ENCODE data around the gene CEP85. TPM values are rescaled to one million over a fixed set of nuclear protein-coding genes. Genes with fewer than 3 reads are reported as not detected.

Gene CEP85
- total RNA-seq, 1 experiment from 2014 or later: 42.5 TPM

DNA sequence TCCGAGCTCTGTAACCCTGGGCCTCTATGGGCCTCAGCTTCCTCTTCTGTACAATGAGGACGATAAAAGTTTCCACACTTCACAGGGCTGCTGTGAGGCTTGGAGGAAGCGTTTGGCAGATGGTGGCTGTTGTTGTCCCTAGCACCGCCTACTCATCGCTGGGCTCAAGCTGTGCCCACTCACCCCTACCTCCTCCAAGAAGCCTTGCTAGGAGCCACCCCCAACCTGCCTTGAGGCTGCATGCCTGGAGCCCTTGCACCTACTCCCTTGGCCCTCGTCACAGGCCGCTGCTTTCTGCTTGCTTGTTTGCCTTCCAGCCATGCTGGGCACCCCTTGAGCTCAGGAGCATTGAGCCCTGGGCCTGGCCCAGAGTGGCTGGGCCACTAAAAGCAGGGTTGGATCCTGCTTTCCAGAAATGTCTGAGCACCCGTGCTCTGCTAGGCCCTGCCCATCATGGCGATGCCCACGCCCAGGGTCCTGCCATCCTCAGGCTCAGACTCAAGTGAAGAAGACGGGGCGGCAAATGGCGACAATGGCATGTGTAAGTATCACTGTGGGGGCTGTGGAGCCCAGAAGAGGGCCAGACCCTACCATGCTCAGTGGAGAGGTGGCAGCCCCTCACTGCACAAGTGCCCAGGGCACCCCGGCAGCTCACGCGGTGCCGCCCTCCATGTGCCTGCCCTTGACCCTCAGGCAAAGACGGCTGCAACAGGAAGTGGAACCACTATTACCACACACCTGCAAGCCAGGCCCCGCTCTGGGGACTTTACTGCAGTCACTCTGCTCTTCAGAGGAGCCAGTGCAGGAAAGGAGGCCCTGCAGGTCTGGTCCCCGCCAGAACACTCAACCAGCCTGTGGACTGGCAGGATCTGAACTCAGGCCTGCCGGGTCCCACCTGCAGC lies 55.4 kb downstream of the CEP85 start:
- H3K27ac ChIP-seq: no peak overlapping the region
- H3K4me1 ChIP-seq (replicated peaks; ENCODE audit: insufficient read depth): peaks cover 3% of the 10 kb centered on the region
- no peak for TF ChIP-seq EZH2 (IDR thresholded peaks at IDR 0.05; ENCODE audit: low read depth)
- TF ChIP-seq CTCF (conservative IDR thresholded peaks at IDR 0.05): no peak
- intact Hi-C loops (cut with micrococcal nuclease; ENCODE audit: unreplicated experiment): no loop called here
- no peaks in the 10 kb centered on the region for H3K9me2 ChIP-seq (ENCODE audit: insufficient read depth)
- H3K79me2 ChIP-seq (ENCODE audit: low read depth): no peaks in the 10 kb centered on the region
- H4K20me1 ChIP-seq (ENCODE audit: insufficient read depth): no peaks in the 10 kb centered on the region
- ChIA-PET CTCF (no interaction called here), POLR2A (ENCODE audit: unreplicated experiment) (no interaction called here)
- H3K4me3 ChIP-seq: no peak overlapping the region
- H2AFZ ChIP-seq: no peak overlapping the region
- H3K4me2 ChIP-seq: no peak overlapping the region
- H3F3A ChIP-seq (ENCODE audit: insufficient read depth, low read depth): no peaks in the 10 kb centered on the region; the same call in 1 of the 2 replicates
- no peaks in the 10 kb centered on the region for H3K27me3 ChIP-seq (ENCODE audit: insufficient read depth, low read depth)
- no peak for DNase-seq
- no TSS peak for BruUV-seq (replicated peaks)
- H3K36me3 ChIP-seq (ENCODE audit: low read depth): no peaks in the 10 kb centered on the region
- H3K9me3 ChIP-seq (ENCODE audit: insufficient read depth, low read depth): no peaks in the 10 kb centered on the region

- Histone ChIP-seq H3K9me2 (ENCODE audit: insufficient read depth) (no peaks in the 10 kb centered on the region), H3F3A (ENCODE audit: insufficient read depth, low read depth) (no peaks in the 10 kb centered on the region; the same call in 1 of the 2 replicates), H3K4me1 (replicated peaks; ENCODE audit: insufficient read depth) (no peaks in the 10 kb centered on the region), H3K27ac (no peak overlapping the region), H4K20me1 (ENCODE audit: insufficient read depth) (no peaks in the 10 kb centered on the region), H3K79me2 (ENCODE audit: low read depth) (no peaks in the 10 kb centered on the region), H3K27me3 (ENCODE audit: insufficient read depth, low read depth) (no peaks in the 10 kb centered on the region), H3K4me3 (no peak overlapping the region), H2AFZ (no peak overlapping the region), H3K9me3 (ENCODE audit: insufficient read depth, low read depth) (no peaks in the 10 kb centered on the region), H3K4me2 (no peak overlapping the region), H3K36me3 (ENCODE audit: low read depth) (no peaks in the 10 kb centered on the region)
- DNase-seq: no peak
- POLR2A ChIA-PET (ENCODE audit: unreplicated experiment): no interaction called here
- CTCF ChIA-PET: interaction anchor here (0.6 kb wide), 1 partner anchor 15 kb away, joined by 3 read pairs; no protein-coding TSS in a partner anchor
- intact Hi-C loops (cut with micrococcal nuclease; ENCODE audit: unreplicated experiment): no loop called here
- TF ChIP-seq CTCF (conservative IDR thresholded peaks at IDR 0.05) (no peak), EZH2 (IDR thresholded peaks at IDR 0.05; ENCODE audit: low read depth) (no peak)
- BruUV-seq (replicated peaks): no TSS peak
Observed at GRCh38 chr1:26290122-26290881, 56.3 kb downstream of the CEP85 start.

GRCh38 chr1:26290882-26291261 lies 56.9 kb downstream of the CEP85 start:
- Histone ChIP-seq H3K36me3 (ENCODE audit: low read depth) (no peaks in the 10 kb centered on the region), H3K4me3 (no peak overlapping the region), H3K9me2 (ENCODE audit: insufficient read depth) (no peaks in the 10 kb centered on the region), H3K27ac (no peak overlapping the region), H3K4me1 (replicated peaks; ENCODE audit: insufficient read depth) (no peaks in the 10 kb centered on the region), H4K20me1 (ENCODE audit: insufficient read depth) (no peaks in the 10 kb centered on the region), H3K27me3 (ENCODE audit: insufficient read depth, low read depth) (no peaks in the 10 kb centered on the region), H3K9me3 (ENCODE audit: insufficient read depth, low read depth) (no peaks in the 10 kb centered on the region), H3F3A (ENCODE audit: insufficient read depth, low read depth) (no peaks in the 10 kb centered on the region; the same call in 1 of the 2 replicates), H2AFZ (no peak overlapping the region), H3K4me2 (no peak overlapping the region), H3K79me2 (ENCODE audit: low read depth) (no peaks in the 10 kb centered on the region)
- no TSS peak for BruUV-seq (replicated peaks)
- POLR2A ChIA-PET (ENCODE audit: unreplicated experiment): no interaction called here
- CTCF ChIA-PET: interaction anchor here (0.6 kb wide), 1 partner anchor 15 kb away, joined by 3 read pairs; no protein-coding TSS in a partner anchor
- no peak for DNase-seq
- intact Hi-C loops (cut with micrococcal nuclease; ENCODE audit: unreplicated experiment): no loop called here
- TF ChIP-seq CTCF (conservative IDR thresholded peaks at IDR 0.05) (no peak), EZH2 (IDR thresholded peaks at IDR 0.05; ENCODE audit: low read depth) (no peak)
